ENCODE results near the gene ARHGEF7. TPM values are rescaled to one million over a fixed set of nuclear protein-coding genes. Genes with fewer than 3 reads are reported as not detected.

The ARHGEF7 gene
- total RNA-seq, 1 experiment from 2014 or later = 46.2 TPM

DNA sequence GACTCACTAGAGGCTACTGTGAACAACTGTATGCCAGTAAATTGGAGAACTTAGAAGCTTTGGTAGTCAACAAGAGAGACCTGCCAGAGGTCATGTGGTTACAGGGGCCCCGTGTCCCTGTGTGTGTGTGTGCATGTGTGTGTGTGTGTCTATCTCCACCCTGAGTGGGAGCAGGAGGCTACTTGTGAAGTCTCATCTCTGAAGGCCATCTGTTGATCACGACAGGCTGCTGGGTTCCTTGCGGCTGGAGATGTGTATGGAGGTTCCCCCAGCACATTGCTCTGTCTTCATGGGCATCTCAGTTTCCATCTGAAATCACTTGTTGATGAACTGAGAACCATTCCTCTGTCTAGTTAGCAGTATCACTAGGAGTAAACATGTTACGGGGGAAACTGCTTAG is 147.2 kb downstream of the ARHGEF7 start:
- Histone ChIP-seq H3K9me3 (ENCODE audit: control insufficient read depth in 1 of 2, insufficient read depth in 1 of 2, low read depth in 1 of 2, low read length in 2 of 2) (no peaks in the 10 kb centered on the region), H3K9me2 (ENCODE audit: insufficient read depth) (no peaks in the 10 kb centered on the region), H3K9ac (ENCODE audit: low read length) (no peak overlapping the region), H3K4me3 (replicated peaks in 1 of 2; ENCODE audit: low read depth in 1 of 2, low read length in 2 of 2) (no peak overlapping the region), H3K79me2 (ENCODE audit: insufficient read depth, low read length) (peaks cover 11% of the 10 kb centered on the region; the same call in 1 of the 2 replicates), H3K4me1 (ENCODE audit: control insufficient read depth in 1 of 2, insufficient read depth in 2 of 2, low read length in 2 of 2) (no peaks in the 10 kb centered on the region), H3K4me2 (ENCODE audit: low read length) (no peak overlapping the region), H4K20me1 (ENCODE audit: insufficient read depth) (no peaks in the 10 kb centered on the region), H3K36me3 (ENCODE audit: control insufficient read depth in 1 of 2, insufficient read depth in 2 of 2, low read length in 2 of 2) (0 out of 4 replicates have a peak, but pooled peaks cover 0 to 4% of the 10 kb centered on the region in 2 experiments), H3K27ac (ENCODE audit: low read depth, low read length) (no peak overlapping the region), H3K27me3 (ENCODE audit: insufficient read depth, low read length) (no peaks in the 10 kb centered on the region), H2AFZ (ENCODE audit: low read depth, low read length, poor library complexity, severe bottlenecking) (no peak overlapping the region)
- RAD21 ChIA-PET (ENCODE audit: low non-redundant PET in 1 of 2, low total read pairs in 2 of 2, uncharacterized antibody in 2 of 2, unreplicated experiment in 2 of 2) = no interaction called here
- POLR2A ChIA-PET = no interaction called here
- CTCF ChIA-PET = no interaction called here
- TF ChIP-seq ZFX (IDR thresholded peaks at IDR 0.05) (no peak), ELF1 (IDR thresholded peaks at IDR 0.05; ENCODE audit: borderline replicate concordance, low read depth) (no peak), TCF7L2 (IDR thresholded peaks at IDR 0.05; ENCODE audit: borderline replicate concordance, extremely low read depth, insufficient read depth, insufficient read length) (no peak), FOSL1 (IDR thresholded peaks at IDR 0.05; ENCODE audit: low read depth) (no peak), CEBPB (IDR thresholded peaks at IDR 0.05; ENCODE audit: low read depth) (no peak), EZH2 (IDR thresholded peaks at IDR 0.05) (no peak), CBX3 (IDR thresholded peaks at IDR 0.05; ENCODE audit: low read depth) (no peak), ZBTB33 (IDR thresholded peaks at IDR 0.05; ENCODE audit: extremely low read depth, insufficient replicate concordance, low read length) (no peak), JUND (IDR thresholded peaks at IDR 0.05) (no peak), POLR2AphosphoS5 (IDR thresholded peaks at IDR 0.05; ENCODE audit: low read depth, low read length) (no peak), POLR2A (IDR thresholded peaks at IDR 0.05; ENCODE audit: borderline replicate concordance, extremely low read depth, insufficient read depth, insufficient read length) (no peak), YY1 (IDR thresholded peaks at IDR 0.05; ENCODE audit: extremely low read depth, insufficient replicate concordance, low read depth, low read length) (no peak), EGR1 (IDR thresholded peaks at IDR 0.05; ENCODE audit: low read depth) (no peak), SRF (IDR thresholded peaks at IDR 0.05; ENCODE audit: low read depth) (no peak), SIN3A (IDR thresholded peaks at IDR 0.05; ENCODE audit: low read depth) (no peak), ZNF274 (IDR thresholded peaks at IDR 0.05; ENCODE audit: low read depth, low read length) (no peak), CTCF (IDR thresholded peaks at IDR 0.05 in 2 of 3, conservative IDR thresholded peaks at IDR 0.05 in 1 of 3; ENCODE audit: borderline replicate concordance in 1 of 3, insufficient read depth in 1 of 3, low read depth in 2 of 3, low read length in 2 of 3) (no peak)
- TF ChIP-seq, protein P1, sequence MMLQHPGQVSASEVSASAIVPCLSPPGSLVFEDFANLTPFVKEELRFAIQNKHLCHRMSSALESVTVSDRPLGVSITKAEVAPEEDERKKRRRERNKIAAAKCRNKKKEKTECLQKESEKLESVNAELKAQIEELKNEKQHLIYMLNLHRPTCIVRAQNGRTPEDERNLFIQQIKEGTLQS (IDR thresholded peaks at IDR 0.05) = no peak
- TF ChIP-seq, protein P2, sequence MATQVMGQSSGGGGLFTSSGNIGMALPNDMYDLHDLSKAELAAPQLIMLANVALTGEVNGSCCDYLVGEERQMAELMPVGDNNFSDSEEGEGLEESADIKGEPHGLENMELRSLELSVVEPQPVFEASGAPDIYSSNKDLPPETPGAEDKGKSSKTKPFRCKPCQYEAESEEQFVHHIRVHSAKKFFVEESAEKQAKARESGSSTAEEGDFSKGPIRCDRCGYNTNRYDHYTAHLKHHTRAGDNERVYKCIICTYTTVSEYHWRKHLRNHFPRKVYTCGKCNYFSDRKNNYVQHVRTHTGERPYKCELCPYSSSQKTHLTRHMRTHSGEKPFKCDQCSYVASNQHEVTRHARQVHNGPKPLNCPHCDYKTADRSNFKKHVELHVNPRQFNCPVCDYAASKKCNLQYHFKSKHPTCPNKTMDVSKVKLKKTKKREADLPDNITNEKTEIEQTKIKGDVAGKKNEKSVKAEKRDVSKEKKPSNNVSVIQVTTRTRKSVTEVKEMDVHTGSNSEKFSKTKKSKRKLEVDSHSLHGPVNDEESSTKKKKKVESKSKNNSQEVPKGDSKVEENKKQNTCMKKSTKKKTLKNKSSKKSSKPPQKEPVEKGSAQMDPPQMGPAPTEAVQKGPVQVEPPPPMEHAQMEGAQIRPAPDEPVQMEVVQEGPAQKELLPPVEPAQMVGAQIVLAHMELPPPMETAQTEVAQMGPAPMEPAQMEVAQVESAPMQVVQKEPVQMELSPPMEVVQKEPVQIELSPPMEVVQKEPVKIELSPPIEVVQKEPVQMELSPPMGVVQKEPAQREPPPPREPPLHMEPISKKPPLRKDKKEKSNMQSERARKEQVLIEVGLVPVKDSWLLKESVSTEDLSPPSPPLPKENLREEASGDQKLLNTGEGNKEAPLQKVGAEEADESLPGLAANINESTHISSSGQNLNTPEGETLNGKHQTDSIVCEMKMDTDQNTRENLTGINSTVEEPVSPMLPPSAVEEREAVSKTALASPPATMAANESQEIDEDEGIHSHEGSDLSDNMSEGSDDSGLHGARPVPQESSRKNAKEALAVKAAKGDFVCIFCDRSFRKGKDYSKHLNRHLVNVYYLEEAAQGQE (IDR thresholded peaks at IDR 0.05; ENCODE audit: low read depth) = no peak
- TF ChIP-seq, protein P3, sequence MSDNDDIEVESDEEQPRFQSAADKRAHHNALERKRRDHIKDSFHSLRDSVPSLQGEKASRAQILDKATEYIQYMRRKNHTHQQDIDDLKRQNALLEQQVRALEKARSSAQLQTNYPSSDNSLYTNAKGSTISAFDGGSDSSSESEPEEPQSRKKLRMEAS (IDR thresholded peaks at IDR 0.05) = no peak
- BruUV-seq (replicated peaks) = no TSS peak
- DNase-seq (ENCODE audit: low read depth, low spot score) (no peak), ATAC-seq (no peak)
- intact Hi-C loops (cut with micrococcal nuclease) = no loop called here
